ENCODE measurements around the gene SPINK4. TPM values are rescaled to one million over a fixed set of nuclear protein-coding genes. Genes with fewer than 3 reads are reported as not detected.

Gene SPINK4
- total RNA-seq, 6 experiments from 2014 or later: not detected

DNA sequence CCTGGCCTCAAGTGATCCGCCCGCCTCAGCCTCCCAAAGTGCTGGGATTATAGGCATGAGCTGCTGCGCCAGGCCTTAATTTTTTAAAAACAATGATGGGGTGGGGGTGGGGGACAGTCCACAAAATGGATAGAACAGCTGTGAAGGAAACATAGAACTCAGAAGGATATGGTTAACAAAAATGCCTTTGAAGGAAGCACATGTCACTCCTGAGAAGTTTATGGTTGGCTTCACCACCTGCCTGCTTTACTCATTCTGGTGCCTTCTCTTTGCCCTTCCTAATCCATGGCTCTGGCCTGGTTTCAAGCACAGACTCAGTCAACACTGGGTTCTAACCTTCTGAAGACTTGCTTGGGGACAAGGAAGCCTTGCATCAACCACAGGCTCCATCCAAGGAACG lies 14.2 kb downstream of the SPINK4 start:
- TF ChIP-seq CTCF (IDR thresholded peaks at IDR 0.05): no peak
- H3K9me3 Mint-ChIP-seq: no peaks in the 10 kb centered on the region
- H3K27me3 Mint-ChIP-seq (ENCODE audit: insufficient read depth): peaks cover 1% of the 10 kb centered on the region
- peaks cover 20% of the 10 kb centered on the region for H3K36me3 Mint-ChIP-seq (ENCODE audit: low read depth)
- DNase-seq: no peak
- H3K4me3 Mint-ChIP-seq: no peak overlapping the region
- H3K27ac Mint-ChIP-seq: no peak overlapping the region
- H3K4me1 Mint-ChIP-seq (ENCODE audit: low read depth): peaks cover 7% of the 10 kb centered on the region

DNA sequence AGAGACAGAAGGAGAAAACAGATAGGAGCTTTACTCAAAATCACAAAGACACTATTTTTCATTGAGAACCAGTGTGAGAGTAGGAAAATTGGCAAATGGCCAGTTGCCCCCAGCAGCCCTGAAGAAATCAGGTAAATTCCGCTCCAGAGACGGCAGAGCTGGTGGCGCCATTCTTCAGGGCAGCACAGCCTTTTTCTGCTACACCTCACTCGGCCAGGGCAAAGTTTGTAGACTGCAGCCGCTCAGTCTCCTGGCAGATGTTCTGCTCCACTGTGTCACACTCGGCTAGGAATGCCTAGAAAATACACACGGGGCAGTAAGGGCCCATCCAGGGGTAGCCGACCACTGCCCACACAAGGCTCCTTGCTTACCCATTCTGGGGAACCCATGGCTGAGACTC lies 15.0 kb downstream of the SPINK4 start:
- Mint-ChIP-seq H3K36me3 (ENCODE audit: low read depth) (peaks cover 20% of the 10 kb centered on the region), H3K27ac (no peak overlapping the region), H3K4me1 (ENCODE audit: low read depth) (peaks cover 7% of the 10 kb centered on the region), H3K27me3 (ENCODE audit: insufficient read depth) (peaks cover 1% of the 10 kb centered on the region), H3K9me3 (no peaks in the 10 kb centered on the region), H3K4me3 (no peak overlapping the region)
- no peak for TF ChIP-seq CTCF (IDR thresholded peaks at IDR 0.05)
- DNase-seq: no peak

DNA sequence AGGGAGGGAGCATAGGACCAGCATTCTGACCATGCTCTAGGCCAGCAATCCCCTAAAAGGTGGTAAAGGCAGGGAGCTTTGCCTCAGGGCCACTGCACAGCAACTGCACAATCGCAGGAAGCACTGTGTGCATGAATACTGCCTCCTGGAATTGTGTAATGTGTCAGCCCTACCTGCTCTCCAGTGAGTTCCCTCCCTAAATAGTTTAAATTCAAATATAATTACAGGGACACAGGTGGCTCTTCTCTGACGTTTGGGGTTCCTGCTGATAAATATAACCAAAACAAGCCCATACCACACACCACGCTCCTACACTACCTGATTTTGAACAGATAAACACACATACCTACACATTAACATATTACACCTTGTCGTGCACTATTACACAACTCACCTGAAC lies 15.5 kb downstream of the SPINK4 start:
- Mint-ChIP-seq H3K27ac (no peak overlapping the region), H3K36me3 (ENCODE audit: low read depth) (peaks cover 23% of the 10 kb centered on the region), H3K9me3 (no peaks in the 10 kb centered on the region), H3K4me3 (no peak overlapping the region), H3K27me3 (ENCODE audit: insufficient read depth) (peaks cover 1% of the 10 kb centered on the region), H3K4me1 (ENCODE audit: low read depth) (peaks cover 5% of the 10 kb centered on the region)
- TF ChIP-seq CTCF (IDR thresholded peaks at IDR 0.05): no peak
- no peak for DNase-seq

DNA sequence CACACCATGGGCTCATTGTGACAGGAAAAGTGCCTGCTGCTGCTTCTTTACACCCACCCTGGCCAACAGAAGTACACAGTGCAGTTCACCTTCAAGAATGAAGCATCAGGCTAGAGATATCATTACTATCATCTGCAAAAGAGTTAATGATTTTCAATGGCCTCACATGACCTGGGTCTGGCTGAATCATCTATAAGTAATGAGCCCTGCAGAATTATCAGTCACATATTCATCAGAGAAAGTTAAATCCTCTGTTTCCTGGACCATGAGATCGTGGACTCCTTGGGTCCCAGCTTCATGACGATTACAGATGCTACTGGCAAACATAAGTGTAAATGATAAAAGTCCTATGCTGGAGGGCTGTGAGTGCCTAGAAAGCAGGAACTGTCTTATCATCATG lies 16.3 kb downstream of the SPINK4 start:
- no peaks in the 10 kb centered on the region for H3K9me3 Mint-ChIP-seq
- H3K4me3 Mint-ChIP-seq: no peak overlapping the region
- no peak for DNase-seq
- no peak for TF ChIP-seq CTCF (IDR thresholded peaks at IDR 0.05)
- peaks cover 1% of the 10 kb centered on the region for H3K27me3 Mint-ChIP-seq (ENCODE audit: insufficient read depth)
- H3K27ac Mint-ChIP-seq: no peak overlapping the region
- H3K36me3 Mint-ChIP-seq (ENCODE audit: low read depth): peaks cover 29% of the 10 kb centered on the region
- no peaks in the 10 kb centered on the region for H3K4me1 Mint-ChIP-seq (ENCODE audit: low read depth)

DNA sequence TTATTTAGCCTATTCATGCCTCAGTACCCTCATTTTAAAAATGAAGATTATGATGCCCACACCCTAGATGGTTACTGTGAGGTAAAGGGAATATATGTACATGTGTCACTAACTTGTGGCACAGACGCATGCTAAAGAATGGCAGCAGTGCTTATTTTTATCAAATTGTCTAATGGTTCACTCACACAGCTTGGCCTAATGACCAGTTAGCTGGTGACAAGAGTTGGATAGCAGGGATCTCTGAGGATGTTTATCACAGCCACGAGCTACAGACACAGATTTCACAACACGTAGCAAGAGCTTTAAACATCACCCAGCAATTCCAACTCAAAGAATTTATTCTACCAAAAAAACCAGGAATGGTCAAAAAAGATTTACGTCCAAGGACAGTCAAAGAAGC lies 17.3 kb downstream of the SPINK4 start:
- TF ChIP-seq CTCF (IDR thresholded peaks at IDR 0.05): no peak
- peaks cover 29% of the 10 kb centered on the region for H3K36me3 Mint-ChIP-seq (ENCODE audit: low read depth)
- no peaks in the 10 kb centered on the region for H3K9me3 Mint-ChIP-seq
- peaks cover 1% of the 10 kb centered on the region for H3K27me3 Mint-ChIP-seq (ENCODE audit: insufficient read depth)
- no peak for DNase-seq
- H3K27ac Mint-ChIP-seq: no peak overlapping the region
- no peaks in the 10 kb centered on the region for H3K4me1 Mint-ChIP-seq (ENCODE audit: low read depth)
- no peak overlapping the region for H3K4me3 Mint-ChIP-seq

DNA sequence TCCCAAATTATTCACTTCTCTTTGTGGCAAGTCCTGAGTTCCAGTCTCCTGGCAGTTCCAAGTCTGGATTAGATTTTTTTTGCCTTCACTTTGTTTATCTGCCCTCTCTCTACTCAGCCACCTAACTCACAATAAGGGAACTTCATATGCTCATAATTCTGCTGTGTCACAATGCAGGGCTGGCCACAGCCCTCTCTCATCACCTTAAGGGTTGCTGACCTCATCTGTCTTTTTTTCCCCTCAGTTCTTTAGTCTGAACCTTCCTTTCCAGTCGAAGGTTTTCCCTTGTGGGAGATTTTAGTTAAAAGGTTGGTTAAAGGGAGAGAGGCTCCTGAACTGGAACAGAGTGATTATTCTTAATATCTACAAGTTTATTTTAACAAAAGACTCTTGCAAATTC lies 20.4 kb downstream of the SPINK4 start:
- Mint-ChIP-seq H3K9me3 (no peaks in the 10 kb centered on the region), H3K4me1 (ENCODE audit: low read depth) (peaks cover 11% of the 10 kb centered on the region), H3K27me3 (ENCODE audit: insufficient read depth) (no peaks in the 10 kb centered on the region; the same call in none of the 2 replicates), H3K27ac (no peak overlapping the region), H3K36me3 (ENCODE audit: low read depth) (peaks cover 27% of the 10 kb centered on the region), H3K4me3 (no peak overlapping the region)
- DNase-seq: no peak
- no peak for TF ChIP-seq CTCF (IDR thresholded peaks at IDR 0.05)

Data from HFFc6 (cell line).